H1 (cell line): Measurements from ENCODE around the gene GRK5. TPM values are rescaled to one million over a fixed set of nuclear protein-coding genes. Genes with fewer than 3 reads are reported as not detected.

Source experiments
- CTCF ChIA-PET: fragments of 300-600 bp; sonication (Branson Sonifier 250); formaldehyde crosslinking; loops from one replicate; lab custom pipeline; 2021; ENCODE audit not compliant: partially characterized antibody; lab: Charles Lee
- POLR2A ChIA-PET: fragments of 300-600 bp; sonication (Branson Sonifier 250); formaldehyde crosslinking; loops from one replicate; lab custom pipeline; 2021; ENCODE audit warnings: inconsistent platforms; ENCODE audit not compliant: partially characterized antibody; lab: Charles Lee
- DNase-seq, 2 experiments: peaks; one replicate each; pipeline versions ENCODE4 v3.0.0 to v3.0.0-alpha.2; 2010 to 2022; ENCODE audit warnings: low spot score in 2 of 2, low read depth in 1 of 2, mixed read lengths in 1 of 2
- FAIRE-seq: peaks from 2 replicates; lab custom pipeline; 2011; peaks lifted over from hg19 to GRCh38; lab: Jason Lieb, UNC
- H2AFZ ChIP-seq: 2 replicates; pipeline ENCODE4 v1.8.1; 2012; ENCODE audit warnings: low read length, inconsistent platforms
- H2AK5ac ChIP-seq: 2 replicates; pipeline ENCODE4 v1.6.1; 2013; ENCODE audit warnings: low read depth, low read length
- H2BK120ac ChIP-seq: replicated peaks from 2 replicates; pipeline ENCODE3; 2013; ENCODE audit warnings: low read depth, low read length, inconsistent platforms
- H2BK12ac ChIP-seq: 2 replicates; pipeline ENCODE4 v1.6.1; 2013; ENCODE audit warnings: low read depth, low read length
- H2BK15ac ChIP-seq: 2 replicates; pipeline ENCODE4 v1.6.1; 2013; ENCODE audit warnings: low read length
- H2BK20ac ChIP-seq: 2 replicates; pipeline ENCODE4 v1.6.1; 2013; ENCODE audit warnings: low read length
- H2BK5ac ChIP-seq: 2 replicates; pipeline ENCODE4 v1.6.1; 2013; ENCODE audit warnings: low read depth, low read length
- H3K14ac ChIP-seq: 2 replicates; pipeline ENCODE4 v1.6.1; 2013; ENCODE audit warnings: inconsistent platforms; ENCODE audit not compliant: insufficient read length
- H3K18ac ChIP-seq: 2 replicates; pipeline ENCODE4 v1.6.1; 2013; ENCODE audit warnings: low read length; ENCODE audit errors: extremely low read depth
- H3K23ac ChIP-seq: 2 replicates; pipeline ENCODE4 v1.6.1; 2013; ENCODE audit warnings: inconsistent platforms; ENCODE audit not compliant: insufficient read length
- H3K23me2 ChIP-seq: 2 replicates; pipeline ENCODE4 v1.6.1; 2013; ENCODE audit warnings: low read depth, low read length
- H3K27ac ChIP-seq: 2 replicates; pipeline ENCODE4 v1.6.1; 2011; ENCODE audit warnings: low read depth, low read length, inconsistent platforms
- H3K27me3 ChIP-seq, 4 experiments: replicated peaks in 1 of 4; 1 replicate in 1 of 4; 2 replicates in 3 of 4; pipeline versions ENCODE4 v1.6.1 to v1.8.1; 2011 to 2013; ENCODE audit warnings: low read length in 3 of 4, mild to moderate bottlenecking in 3 of 4, inconsistent platforms in 2 of 4, mixed read lengths in 2 of 4, moderate library complexity in 1 of 4; ENCODE audit not compliant: control insufficient read depth in 3 of 4, insufficient read depth in 3 of 4; ENCODE audit errors: extremely low read depth in 1 of 4
- H3K36me3 ChIP-seq, 4 experiments: 2 replicates each; pipeline versions ENCODE4 v1.6.1 to v1.8.1; 2011 to 2013; ENCODE audit warnings: mild to moderate bottlenecking in 4 of 4, low read length in 3 of 4, moderate library complexity in 2 of 4, control low read depth in 1 of 4, inconsistent platforms in 1 of 4; ENCODE audit not compliant: insufficient read depth in 4 of 4, control insufficient read depth in 2 of 4
- H3K4ac ChIP-seq: replicated peaks from 2 replicates; pipeline ENCODE3; 2013; ENCODE audit warnings: low read length, low read depth, mixed read lengths, inconsistent platforms; ENCODE audit not compliant: insufficient read length
- H3K4me1 ChIP-seq, 4 experiments: replicated peaks in 1 of 4; 1 replicate in 1 of 4; 2 replicates in 3 of 4; pipeline versions ENCODE4 v1.6.1 to v1.8.1; 2011 to 2013; ENCODE audit warnings: low read length in 3 of 4, inconsistent platforms in 2 of 4, mixed read lengths in 1 of 4; ENCODE audit not compliant: insufficient read depth in 4 of 4, control insufficient read depth in 3 of 4
- H3K4me2 ChIP-seq, 2 experiments: 2 replicates each; pipeline versions ENCODE4 v1.6.1 to v1.8.1; 2011 to 2013; ENCODE audit warnings: low read depth in 2 of 2, low read length in 2 of 2, control low read depth in 1 of 2, inconsistent platforms in 1 of 2, mild to moderate bottlenecking in 1 of 2; ENCODE audit not compliant: insufficient read depth in 1 of 2
- H3K4me3 ChIP-seq, 4 experiments: fragments of 200-600, 300-600 bp in 1 of 4; sonication (generic), shearing (Covaris generic), sonication (Bioruptor Twin) in 1 of 4; 2 replicates each; pipeline versions ENCODE4 v1.5.1 to v1.8.1; 2011 to 2016; ENCODE audit warnings: low read length in 4 of 4, low read depth in 3 of 4, control low read depth in 2 of 4, inconsistent platforms in 2 of 4, mild to moderate bottlenecking in 2 of 4, mixed read lengths in 1 of 4, moderate library complexity in 1 of 4; ENCODE audit not compliant: insufficient read depth in 2 of 4; ENCODE audit errors: extremely low read depth in 1 of 4
- H3K56ac ChIP-seq: replicated peaks from 2 replicates; pipeline ENCODE3; 2013; ENCODE audit warnings: low read depth, mild to moderate bottlenecking, mixed read lengths, low read length, inconsistent platforms; ENCODE audit not compliant: insufficient read length
- H3K79me1 ChIP-seq: 2 replicates; pipeline ENCODE4 v1.6.1; 2013; ENCODE audit warnings: low read depth, low read length, control low read depth
- H3K79me2 ChIP-seq, 2 experiments: 2 replicates each; pipeline versions ENCODE4 v1.6.1 to v1.8.1; 2012 to 2013; ENCODE audit warnings: low read length in 2 of 2, mild to moderate bottlenecking in 2 of 2, inconsistent platforms in 1 of 2; ENCODE audit not compliant: insufficient read depth in 2 of 2, control insufficient read depth in 1 of 2
- H3K9ac ChIP-seq, 4 experiments: replicated peaks in 1 of 4; 1 replicate in 1 of 4; 2 replicates in 3 of 4; pipeline versions ENCODE4 v1.6.1 to v1.8.1; 2011 to 2013; ENCODE audit warnings: low read depth in 3 of 4, low read length in 3 of 4, control low read depth in 2 of 4, mild to moderate bottlenecking in 2 of 4, moderate library complexity in 2 of 4, inconsistent platforms in 1 of 4; ENCODE audit errors: extremely low read depth in 1 of 4
- H3K9me3 ChIP-seq, 2 experiments: 2 replicates each; pipeline versions ENCODE4 v1.6.1 to v1.8.1; 2012 to 2013; ENCODE audit warnings: mild to moderate bottlenecking in 2 of 2, moderate library complexity in 2 of 2, control low read depth in 1 of 2, inconsistent platforms in 1 of 2, low read depth in 1 of 2, low read length in 1 of 2, mixed read lengths in 1 of 2; ENCODE audit not compliant: insufficient read depth in 2 of 2
- H4K20me1 ChIP-seq, 2 experiments: replicated peaks in 1 of 2; 2 replicates each; pipeline versions ENCODE3 to v1.8.1; 2011 to 2013; ENCODE audit warnings: inconsistent platforms in 2 of 2, low read length in 2 of 2, mild to moderate bottlenecking in 1 of 2; ENCODE audit not compliant: insufficient read depth in 2 of 2, control insufficient read depth in 1 of 2
- H4K5ac ChIP-seq: 2 replicates; pipeline ENCODE4 v1.6.1; 2013; ENCODE audit warnings: low read length, low read depth, mixed read lengths, inconsistent platforms; ENCODE audit not compliant: insufficient read length
- H4K8ac ChIP-seq: 2 replicates; pipeline ENCODE4 v1.8.0; 2013; ENCODE audit warnings: mild to moderate bottlenecking, moderate library complexity, low read length, inconsistent platforms; ENCODE audit not compliant: insufficient read depth; ENCODE audit errors: extremely low read depth
- H4K91ac ChIP-seq: replicated peaks from 2 replicates; pipeline ENCODE3; 2013; ENCODE audit warnings: low read length, mixed read lengths, inconsistent platforms; ENCODE audit not compliant: insufficient read length
- KDM5A ChIP-seq: fragments of 200-600 bp; IDR thresholded peaks from 2 replicates; pipeline ENCODE4 v1.7.1; 2012; ENCODE audit warnings: mild to moderate bottlenecking, low read length, inconsistent platforms, mixed read lengths
- PHF8 ChIP-seq: fragments of 200-600 bp; sonication (generic); conservative IDR thresholded peaks from 2 replicates; pipeline ENCODE4 v1.7.1; 2012; ENCODE audit warnings: low read depth, mild to moderate bottlenecking, inconsistent platforms, low read length, moderate library complexity
- POLR2A ChIP-seq, 2 experiments: IDR thresholded peaks; 1 replicate in 1 of 2; 2 replicates in 1 of 2; pipeline ENCODE4 v1.6.1; 2011; ENCODE audit warnings: low read depth in 2 of 2, low read length in 2 of 2, mild to moderate bottlenecking in 2 of 2; ENCODE audit errors: control extremely low read depth in 1 of 2
- POLR2AphosphoS5 ChIP-seq: IDR thresholded peaks from 2 replicates; pipeline ENCODE4 v1.6.1; 2011; ENCODE audit warnings: low read depth, low read length
- SP2 ChIP-seq: IDR thresholded peaks from 2 replicates; pipeline ENCODE4 v1.6.1; 2012; ENCODE audit warnings: mild to moderate bottlenecking, low read length, inconsistent platforms
- WGBS, 2 experiments: shearing (Covaris generic) in 1 of 2; methylation state at CpG; one replicate each; pipeline versions ENCODE4 v1.1.6 to v1.1.7; 2013 to 2015; ENCODE audit warnings: low lambda C conversion rate in 2 of 2, mixed read lengths in 2 of 2, inconsistent platforms in 1 of 2, low coverage in 1 of 2, missing lambda C conversion rate in 1 of 2; ENCODE audit not compliant: insufficient replicate concordance in 2 of 2, insufficient coverage in 1 of 2, insufficient read length in 1 of 2; ENCODE audit errors: extremely low coverage in 1 of 2, missing lambda C conversion rate in 1 of 2; 5-methylcytosine and 5-hydroxymethylcytosine counted together
- polyA plus RNA-seq, 7 experiments: library from polyadenylated mRNA; depleted of rRNA in 3 of 7; stranded (reverse) in 5 of 7; unstranded in 2 of 7; fragments of >200 nt in 5 of 7; fragments of 200-250 nt in 2 of 7; gene quantifications; 1 replicate in 5 of 7; 2 replicates in 1 of 7; 4 replicates in 1 of 7; pipeline versions ENCODE4 v1.2.1 to v1.2.3, GENCODE V29; 2011 to 2013; ENCODE audit warnings: missing spikeins in 2 of 7, mixed read lengths in 2 of 7
- total RNA-seq: library from RNA; stranded (reverse); fragmentation: NEBNext Ultra II Directional; extraction: Animal tissue kit (Norgen Biotek cat#: 25700); gene quantifications from 2 replicates; pipeline ENCODE4 v1.2.1, GENCODE V29; 2021

Gene GRK5
- total and polyA plus RNA-seq, 2 of the 8 experiments (the other 6 are each of a cell fraction or from before 2014, with no cell fraction given) = 0.54 to 2.5 TPM

GRCh38 chr10:119414081-119414611 is 206.8 kb downstream of the GRK5 start:
- Histone ChIP-seq H2BK12ac (no peak overlapping the region), H3K23ac (no peak overlapping the region), H3K4ac (no peak overlapping the region)
- TF ChIP-seq KDM5A = no peak
- no peak for TF ChIP-seq POLR2AphosphoS5
- TF ChIP-seq POLR2A (IDR thresholded peaks at IDR 0.05; ENCODE audit: control extremely low read depth in 1 of 2, low read depth in 2 of 2, low read length in 2 of 2) = no peak
- no peak for TF ChIP-seq PHF8
- TF ChIP-seq SP2 = no peak
- TF ChIP-seq, all 59 proteins: peak for 0
- DNase-seq (no peak), FAIRE-seq (no peak)
- Histone ChIP-seq H2AFZ (no peak overlapping the region), H3K36me3 (no peaks in the 10 kb centered on the region; a peak in 1 of 8 replicates), H3K14ac (no peak overlapping the region), H3K56ac (no peak overlapping the region), H2BK15ac (no peak overlapping the region), H3K27me3 (no peaks in the 10 kb centered on the region), H2BK120ac (no peak overlapping the region), H3K9me3 (no peaks in the 10 kb centered on the region), H2BK5ac (no peak overlapping the region), H2BK20ac (no peak overlapping the region), H3K79me1 (no peaks in the 10 kb centered on the region), H4K5ac (no peak overlapping the region), H3K4me3 (no peak overlapping the region), H2AK5ac (no peak overlapping the region), H4K8ac (no peak overlapping the region), H3K79me2 (no peaks in the 10 kb centered on the region), H3K27ac (no peak overlapping the region), H3K23me2 (no peaks in the 10 kb centered on the region), H3K4me2 (no peak overlapping the region), H4K20me1 (no peaks in the 10 kb centered on the region), H3K9ac (no peak overlapping the region), H4K91ac (no peak overlapping the region), H3K18ac (no peak overlapping the region), H3K4me1 (peaks cover 0 to 4% (median 0%) of the 10 kb centered on the region in 4 experiments; a peak in 4 of 7 replicates)
- 83% methylated on average over 10 of the region's 10 CpGs; no CpG with 5 or more reads in 1 of the 2 experiments for WGBS, 2 experiments
- POLR2A ChIA-PET = interaction anchor here (1.0 kb wide), 1 partner anchor 12 kb away, joined by 5 read pairs; no protein-coding TSS in a partner anchor
- CTCF ChIA-PET = interaction anchor here (0.6 to 16.5 kb wide), 7 partner anchors 8 to 219 kb away, joined by 3 to 272 read pairs (median 3); partner anchors contain the start of gene GRK5
